NT2/D1 (cell line): ENCODE data around the gene ARRDC1.

ENCODE experiments used
- SUZ12 ChIP-seq: IDR thresholded peaks from 2 replicates; pipeline ENCODE4 v1.6.1; 2011; ENCODE audit not compliant: insufficient read length, insufficient read depth; ENCODE audit errors: extremely low read depth
- YY1 ChIP-seq: IDR thresholded peaks from 2 replicates; pipeline ENCODE4 v1.6.1; 2011; ENCODE audit not compliant: insufficient read length, insufficient read depth
- ZNF274 ChIP-seq: IDR thresholded peaks from 2 replicates; pipeline ENCODE4 v1.6.1; 2011; ENCODE audit warnings: mild to moderate bottlenecking, low read depth, low read length

DNA sequence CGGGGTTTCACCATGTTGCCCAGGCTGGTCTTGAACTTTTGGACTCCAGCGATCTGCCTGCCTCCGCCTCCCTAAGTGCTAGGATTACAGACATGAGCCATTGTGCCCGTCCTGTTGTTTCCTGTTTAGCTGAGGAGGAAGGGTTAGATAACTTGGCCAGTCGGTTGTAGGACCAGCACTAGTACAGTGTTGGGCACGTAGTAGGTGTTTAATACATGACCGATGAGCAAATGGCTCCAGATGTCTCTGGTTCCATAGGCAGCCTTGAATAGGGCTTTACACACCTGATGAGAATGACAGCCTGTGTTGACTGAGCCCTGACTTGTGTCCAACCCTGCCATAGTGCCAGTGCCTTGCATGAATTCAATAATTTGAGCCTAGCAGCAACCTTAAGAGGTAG is 15.1 kb downstream of the ARRDC1 start:
- no peak for TF ChIP-seq YY1
- no peak for TF ChIP-seq SUZ12
- TF ChIP-seq ZNF274: no peak
